Chondrocyte (in vitro differentiated cells): ENCODE results near the gene SCD5. TPM values are rescaled to one million over a fixed set of nuclear protein-coding genes. Genes with fewer than 3 reads are reported as not detected.

Experiments
- DNase-seq: peaks from one replicate; pipeline ENCODE4 v3.0.0; 2021; ENCODE audit warnings: mixed read lengths, low spot score
- H3K27ac Mint-ChIP-seq: one replicate; pipeline ENCODE4 v1.8.0; 2021; ENCODE audit warnings: mild to moderate bottlenecking, moderate library complexity, mixed read lengths; ENCODE audit not compliant: unreplicated experiment
- H3K27me3 Mint-ChIP-seq: 2 replicates; pipeline ENCODE4 v1.8.0; 2021; ENCODE audit warnings: low read depth, mixed read lengths
- H3K36me3 Mint-ChIP-seq: 2 replicates; pipeline ENCODE4 v1.8.0; 2021; ENCODE audit warnings: low read depth, mixed read lengths
- H3K4me1 Mint-ChIP-seq: 2 replicates; pipeline ENCODE4 v1.8.0; 2021; ENCODE audit warnings: low read depth, mild to moderate bottlenecking, mixed read lengths
- H3K4me3 Mint-ChIP-seq: one replicate; pipeline ENCODE4 v1.8.0; 2021; ENCODE audit warnings: mild to moderate bottlenecking, moderate library complexity, mixed read lengths; ENCODE audit not compliant: unreplicated experiment
- H3K9me3 Mint-ChIP-seq: 2 replicates; pipeline ENCODE4 v1.8.0; 2021; ENCODE audit warnings: low read depth, mixed read lengths
- CTCF ChIP-seq: fragments of 200-600 bp; sonication (generic); IDR thresholded peaks from 2 replicates; pipeline ENCODE4 v1.5.0; 2021; ENCODE audit warnings: antibody characterized with exemption, mild to moderate bottlenecking, moderate library complexity
- total RNA-seq: library from RNA; stranded (reverse); gene quantifications from 3 replicates; pipeline ENCODE4 v1.2.1, GENCODE V29; 2021

Gene SCD5
- total RNA-seq, 1 donor from 2014 or later, result 22.6 TPM

- Mint-ChIP-seq H3K27me3 (no peaks in the 10 kb centered on the region), H3K4me3 (no peak overlapping the region), H3K4me1 (peaks cover 63% of the 10 kb centered on the region), H3K27ac (peak overlapping the region; percentile 17), H3K36me3 (no peaks in the 10 kb centered on the region), H3K9me3 (no peaks in the 10 kb centered on the region)
- no peak for TF ChIP-seq CTCF
- DNase-seq, result no peak
These were observed 51.7 kb downstream of the SCD5 start for GRCh38 chr4:82746705-82747574.

- Mint-ChIP-seq H3K36me3 (no peaks in the 10 kb centered on the region), H3K4me3 (no peak overlapping the region), H3K27me3 (no peaks in the 10 kb centered on the region), H3K4me1 (peaks cover 49% of the 10 kb centered on the region), H3K9me3 (no peaks in the 10 kb centered on the region), H3K27ac (peak overlapping the region; percentile 78)
- no peak for DNase-seq
- no peak for TF ChIP-seq CTCF
These were observed 53.3 kb downstream of the SCD5 start for GRCh38 chr4:82745173-82745842.

- H3K9me3 Mint-ChIP-seq, result no peaks in the 10 kb centered on the region
- TF ChIP-seq CTCF, result no peak
- DNase-seq, result no peak
- no peaks in the 10 kb centered on the region for H3K27me3 Mint-ChIP-seq
- H3K36me3 Mint-ChIP-seq, result no peaks in the 10 kb centered on the region
- peak overlapping the region; percentile 78 for H3K27ac Mint-ChIP-seq
- no peak overlapping the region for H3K4me3 Mint-ChIP-seq
- peaks cover 49% of the 10 kb centered on the region for H3K4me1 Mint-ChIP-seq
These were observed 54.2 kb downstream of the SCD5 start for GRCh38 chr4:82744284-82744968.

- no peak overlapping the region for H3K4me3 Mint-ChIP-seq
- H3K36me3 Mint-ChIP-seq, result peaks cover 2% of the 10 kb centered on the region
- no peaks in the 10 kb centered on the region for H3K9me3 Mint-ChIP-seq
- DNase-seq, result no peak
- no peak overlapping the region for H3K27ac Mint-ChIP-seq
- no peaks in the 10 kb centered on the region for H3K27me3 Mint-ChIP-seq
- no peak for TF ChIP-seq CTCF
- H3K4me1 Mint-ChIP-seq, result peaks cover 21% of the 10 kb centered on the region
These were observed 57.4 kb downstream of the SCD5 start for GRCh38 chr4:82741188-82741587.
